Pulmonary artery endothelial cell (primary cell): ENCODE measurements around the gene OR5A2. TPM values are rescaled to one million over a fixed set of nuclear protein-coding genes. Genes with fewer than 3 reads are reported as not detected.
"Not testable (repeated sequence)": the region's sequence is repeated elsewhere in the genome, so short reads cannot be mapped to it uniquely, and the experiment has no call there.

ENCODE experiments used
- DNase-seq: peaks from one replicate; pipeline ENCODE4 v3.0.0-alpha.2; 2011; ENCODE audit warnings: low read depth, low spot score
- total RNA-seq: library from RNA; depleted of rRNA; stranded (reverse); fragments of >200 nt; gene quantifications from 2 replicates; pipeline ENCODE4 v1.2.3, GENCODE V29; 2014

Gene OR5A2
- total RNA-seq, 1 donor from 2014 or later: not detected

DNA sequence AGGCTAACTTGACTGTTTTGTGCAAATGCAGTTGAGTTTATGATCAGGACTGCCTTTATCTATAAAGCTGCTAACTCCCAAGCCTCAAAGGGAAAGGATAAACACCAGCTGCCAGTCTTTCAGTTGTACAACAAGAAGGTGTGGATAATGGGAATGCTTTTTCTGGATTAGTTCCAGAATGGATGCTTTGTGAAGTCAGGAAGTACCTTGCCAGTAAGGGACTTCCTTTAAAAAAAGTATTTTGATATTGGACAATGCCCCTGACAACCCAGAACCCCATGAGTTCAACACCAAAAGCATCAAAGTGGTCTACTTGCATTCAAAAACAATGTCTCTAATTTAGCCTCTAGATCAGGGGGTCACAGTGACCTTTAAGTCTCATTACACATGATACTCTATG, 32.0 kb downstream of the OR5A2 start:
- DNase-seq: no peak

DNA sequence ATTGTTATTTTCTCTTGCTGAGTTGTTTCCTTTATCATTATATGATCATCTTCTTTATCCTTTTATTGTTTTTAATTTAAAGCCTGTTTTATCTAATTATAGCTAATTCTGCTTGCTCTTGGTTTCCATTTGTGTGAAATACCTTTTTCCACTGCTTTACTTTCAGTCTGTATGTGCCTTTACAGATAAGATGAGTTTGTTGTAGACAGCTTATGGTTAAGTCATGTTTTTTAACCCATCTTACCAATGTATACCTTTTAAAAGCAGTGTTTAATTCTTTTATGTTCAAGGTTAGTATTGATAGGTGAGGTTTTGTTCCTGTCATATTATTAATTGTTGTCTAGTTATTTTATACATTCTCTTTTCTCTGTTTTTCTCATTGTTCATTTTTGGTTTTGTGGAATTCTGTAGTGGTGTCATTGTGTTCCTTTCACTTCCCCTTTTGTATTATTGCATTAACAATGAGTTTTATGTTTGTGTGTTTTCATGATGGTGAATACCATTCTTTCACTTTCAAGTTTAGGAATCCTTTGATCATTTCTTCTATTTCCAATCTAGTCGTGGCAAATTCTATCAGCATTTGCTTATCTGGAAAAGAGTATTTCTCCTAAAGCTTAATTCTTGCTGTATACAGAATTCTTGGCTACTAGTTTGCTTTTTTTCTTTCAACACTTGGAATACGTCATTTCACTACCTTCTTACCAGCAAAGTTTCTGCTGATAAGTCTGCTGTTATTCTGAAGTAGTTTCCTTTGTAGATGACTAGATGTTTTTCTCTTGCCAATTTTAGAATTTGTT, 45.8 kb downstream of the OR5A2 start:
- no peak for DNase-seq

- DNase-seq: not testable (repeated sequence)
These were observed 53.9 kb downstream of the OR5A2 start for GRCh38 chr11:59372324-59372723.

DNA sequence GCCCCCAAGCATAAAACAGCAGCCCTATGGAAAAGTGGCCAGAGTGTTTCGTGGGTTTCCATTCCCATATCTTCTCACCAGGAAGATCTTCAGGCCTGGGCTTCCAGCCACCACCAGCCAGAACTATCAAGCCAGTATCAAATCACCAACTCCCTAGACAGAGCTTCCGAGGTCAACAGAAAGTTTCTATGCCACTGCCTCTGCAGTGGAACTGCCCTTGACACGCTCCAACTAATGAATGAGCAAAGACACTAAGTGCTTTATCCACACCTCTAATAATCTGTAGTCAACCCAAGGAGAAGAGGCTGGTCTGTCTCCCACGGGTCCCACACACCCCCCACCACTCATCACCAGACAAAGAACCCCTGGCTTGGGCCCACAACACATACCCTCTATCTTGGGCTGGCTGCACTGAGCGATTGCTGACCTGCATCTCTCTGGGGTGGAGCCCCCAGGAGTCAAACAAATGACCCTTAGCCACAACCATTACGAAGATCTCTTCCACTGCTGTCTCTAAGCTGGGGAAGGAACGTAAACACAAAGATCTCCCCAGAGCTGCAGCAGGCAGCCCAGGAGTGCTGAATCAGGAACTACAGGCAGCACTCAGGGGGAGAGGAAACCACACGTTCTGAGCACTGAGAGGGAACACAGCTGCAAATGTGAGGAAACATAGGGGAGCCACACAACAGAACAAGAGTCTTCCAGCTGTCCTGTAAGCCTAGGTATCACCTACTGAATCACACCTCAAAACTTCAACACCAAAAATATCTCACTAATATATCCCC, 57.8 kb downstream of the OR5A2 start:
- no peak for DNase-seq

Other genes starting within 250 kb of the OR5A2 start
- gene MPEG1, start 213.5 kb downstream of the OR5A2 start, total RNA-seq: not detected in 2 replicates
- not detected in 2 replicates for gene OR5AN1, start 67.5 kb downstream of the OR5A2 start, total RNA-seq
- gene OR5A1, start 10.1 kb upstream of the OR5A2 start, total RNA-seq: not detected in 2 replicates
- not detected in 2 replicates for gene OR4D6, start 30.5 kb upstream of the OR5A2 start, total RNA-seq
- gene OR4D10, start 46.9 kb upstream of the OR5A2 start, total RNA-seq: not detected in 2 replicates
- not detected in 2 replicates for gene OR4D11, start 77.2 kb upstream of the OR5A2 start, total RNA-seq
- not detected in 2 replicates for gene OR4D9, start 85.1 kb upstream of the OR5A2 start, total RNA-seq
- gene OSBP, start 189.4 kb upstream of the OR5A2 start, total RNA-seq: 33.4 and 36.3 TPM in 2 replicates
- 5.0 and 5.6 TPM in 2 replicates for gene PATL1, start 242.6 kb upstream of the OR5A2 start, total RNA-seq